ENCODE data around the gene KRT73. TPM values are rescaled to one million over a fixed set of nuclear protein-coding genes. Genes with fewer than 3 reads are reported as not detected.

The KRT73 gene
- total RNA-seq, 1 donor from 2014 or later: 0.77 TPM

GRCh38 chr12:52559979-52560378 lies 58.4 kb downstream of the KRT73 start:
- H3K27ac Mint-ChIP-seq (ENCODE audit: unreplicated experiment): no peak overlapping the region
- no peaks in the 10 kb centered on the region for H3K36me3 Mint-ChIP-seq (ENCODE audit: low read depth, unreplicated experiment)
- peaks cover 4% of the 10 kb centered on the region for H3K9me3 Mint-ChIP-seq (ENCODE audit: unreplicated experiment)
- H3K27me3 Mint-ChIP-seq (ENCODE audit: unreplicated experiment): peaks cover 6% of the 10 kb centered on the region
- no peak for TF ChIP-seq CTCF (IDR thresholded peaks at IDR 0.05; ENCODE audit: unreplicated experiment)
- H3K4me3 Mint-ChIP-seq (ENCODE audit: unreplicated experiment): no peak overlapping the region
- no peak for DNase-seq (ENCODE audit: low spot score)
- H3K4me1 Mint-ChIP-seq (ENCODE audit: unreplicated experiment): no peaks in the 10 kb centered on the region

GRCh38 chr12:52558781-52559445 lies 59.4 kb downstream of the KRT73 start:
- Mint-ChIP-seq H3K4me3 (ENCODE audit: unreplicated experiment) (no peak overlapping the region), H3K36me3 (ENCODE audit: low read depth, unreplicated experiment) (no peaks in the 10 kb centered on the region), H3K4me1 (ENCODE audit: unreplicated experiment) (no peaks in the 10 kb centered on the region), H3K27me3 (ENCODE audit: unreplicated experiment) (peaks cover 7% of the 10 kb centered on the region), H3K9me3 (ENCODE audit: unreplicated experiment) (peaks cover 4% of the 10 kb centered on the region), H3K27ac (ENCODE audit: unreplicated experiment) (no peak overlapping the region)
- no peak for DNase-seq (ENCODE audit: low spot score)
- no peak for TF ChIP-seq CTCF (IDR thresholded peaks at IDR 0.05; ENCODE audit: unreplicated experiment)

Other genes with a start within 250 kb of the KRT73 start
- gene KRT84, start 232.9 kb downstream of the KRT73 start, total RNA-seq (ENCODE audit: unreplicated experiment): not detected
- gene KRT82, start 212.2 kb downstream of the KRT73 start, total RNA-seq (ENCODE audit: unreplicated experiment): not detected
- not detected for gene KRT75, start 184.2 kb downstream of the KRT73 start, total RNA-seq (ENCODE audit: unreplicated experiment)
- gene KRT6B, start 166.4 kb downstream of the KRT73 start, total RNA-seq (ENCODE audit: unreplicated experiment): not detected
- not detected for gene KRT6C, start 144.8 kb downstream of the KRT73 start, total RNA-seq (ENCODE audit: unreplicated experiment)
- gene KRT6A, start 125.3 kb downstream of the KRT73 start, total RNA-seq (ENCODE audit: unreplicated experiment): not detected
- not detected for gene KRT5, start 98.2 kb downstream of the KRT73 start, total RNA-seq (ENCODE audit: unreplicated experiment)
- gene KRT71, start 65.4 kb downstream of the KRT73 start, total RNA-seq (ENCODE audit: unreplicated experiment): not detected
- not detected for gene KRT74, start 44.7 kb downstream of the KRT73 start, total RNA-seq (ENCODE audit: unreplicated experiment)
- 0.28 TPM for gene KRT72, start 17.1 kb downstream of the KRT73 start, total RNA-seq (ENCODE audit: unreplicated experiment)
- gene KRT2, start 33.7 kb upstream of the KRT73 start, total RNA-seq (ENCODE audit: unreplicated experiment): not detected
- gene KRT1, start 61.8 kb upstream of the KRT73 start, total RNA-seq (ENCODE audit: unreplicated experiment): not detected
- not detected for gene KRT77, start 85.0 kb upstream of the KRT73 start, total RNA-seq (ENCODE audit: unreplicated experiment)
- gene KRT76, start 158.8 kb upstream of the KRT73 start, total RNA-seq (ENCODE audit: unreplicated experiment): not detected
- gene KRT3, start 177.6 kb upstream of the KRT73 start, total RNA-seq (ENCODE audit: unreplicated experiment): not detected
- not detected for gene KRT4, start 195.6 kb upstream of the KRT73 start, total RNA-seq (ENCODE audit: unreplicated experiment)
- not detected for gene KRT79, start 215.8 kb upstream of the KRT73 start, total RNA-seq (ENCODE audit: unreplicated experiment)
- gene KRT78, start 230.4 kb upstream of the KRT73 start, total RNA-seq (ENCODE audit: unreplicated experiment): not detected